Renal cortical epithelial cell (primary cell): ENCODE results near the gene TSHZ2. TPM values are rescaled to one million over a fixed set of nuclear protein-coding genes. Genes with fewer than 3 reads are reported as not detected.

ENCODE experiments used
- DNase-seq: peaks from one replicate; pipeline ENCODE4 v3.0.0-alpha.2; 2011; ENCODE audit warnings: low read depth
- total RNA-seq: library from RNA; depleted of rRNA; stranded (reverse); fragments of >200 nt; gene quantifications from 2 replicates; pipeline ENCODE4 v1.2.3, GENCODE V29; 2014

The TSHZ2 gene
- total RNA-seq, 1 donor from 2014 or later: 0.30 TPM

GRCh38 chr20:53201588-53201987 is 229.4 kb downstream of the TSHZ2 start:
- no peak for DNase-seq

GRCh38 chr20:53202777-53203176 is 230.6 kb downstream of the TSHZ2 start:
- no peak for DNase-seq

- no peak for DNase-seq
Measured at GRCh38 chr20:53205046-53205445, 232.9 kb downstream of the TSHZ2 start.

GRCh38 chr20:53208110-53208832 is 236.1 kb downstream of the TSHZ2 start:
- DNase-seq: no peak

- no peak for DNase-seq
Measured at GRCh38 chr20:53210041-53210440, 237.9 kb downstream of the TSHZ2 start.

- no peak for DNase-seq
Measured at GRCh38 chr20:53210931-53211330, 238.8 kb downstream of the TSHZ2 start.

- DNase-seq: no peak
Measured at GRCh38 chr20:53212018-53212417, 239.9 kb downstream of the TSHZ2 start.

- no peak for DNase-seq
Measured at GRCh38 chr20:53214392-53214791, 242.2 kb downstream of the TSHZ2 start.

- no peak for DNase-seq
Measured at GRCh38 chr20:53215166-53215565, 243.0 kb downstream of the TSHZ2 start.

GRCh38 chr20:53216478-53216855 is 244.3 kb downstream of the TSHZ2 start:
- DNase-seq: no peak

GRCh38 chr20:53216856-53217576 is 244.9 kb downstream of the TSHZ2 start:
- no peak for DNase-seq

GRCh38 chr20:53220482-53221307 is 248.5 kb downstream of the TSHZ2 start:
- DNase-seq: no peak

GRCh38 chr20:53221731-53222130 is 249.6 kb downstream of the TSHZ2 start:
- DNase-seq: no peak

GRCh38 chr20:53222416-53222815 is 250.3 kb downstream of the TSHZ2 start:
- DNase-seq: no peak

- DNase-seq: no peak
Measured at GRCh38 chr20:53222932-53223331, 250.8 kb downstream of the TSHZ2 start.

GRCh38 chr20:53223626-53224172 is 251.5 kb downstream of the TSHZ2 start:
- DNase-seq: no peak

- no peak for DNase-seq
Measured at GRCh38 chr20:53224851-53225250, 252.7 kb downstream of the TSHZ2 start.

GRCh38 chr20:53226826-53227225 is 254.7 kb downstream of the TSHZ2 start:
- no peak for DNase-seq

GRCh38 chr20:53227523-53227922 is 255.4 kb downstream of the TSHZ2 start:
- DNase-seq: no peak

GRCh38 chr20:53231061-53231460 is 258.9 kb downstream of the TSHZ2 start:
- DNase-seq: no peak

GRCh38 chr20:53237461-53237860 is 265.3 kb downstream of the TSHZ2 start:
- no peak for DNase-seq

GRCh38 chr20:53238121-53238660 is 266.0 kb downstream of the TSHZ2 start:
- DNase-seq: no peak
